GM21423 (cell line): ENCODE measurements around the gene ZNF511.
A peak's percentile ranks its signal among the peaks of the same experiment; 100 is the strongest.

Experiments
- ATAC-seq: cut with Tn5 transposase; IDR thresholded peaks from one replicate; pipeline ENCODE4 v1.9.1; 2021; ENCODE audit warnings: mild to moderate bottlenecking, moderate library complexity; ENCODE audit not compliant: unreplicated experiment

ZNF511 gene

GRCh38 chr10:133351408-133352318 is 42.9 kb downstream of the ZNF511 start:
- no peak for ATAC-seq

- ATAC-seq = no peak
Observed at GRCh38 chr10:133353202-133353959, 44.7 kb downstream of the ZNF511 start.

- ATAC-seq = no peak
Observed at GRCh38 chr10:133353988-133354605, 45.4 kb downstream of the ZNF511 start.

GRCh38 chr10:133354672-133355240 is 46.0 kb downstream of the ZNF511 start:
- no peak for ATAC-seq

- no peak for ATAC-seq
Observed at GRCh38 chr10:133355266-133355665, 46.6 kb downstream of the ZNF511 start.

GRCh38 chr10:133355991-133356390 is 47.3 kb downstream of the ZNF511 start:
- no peak for ATAC-seq

GRCh38 chr10:133356549-133357284 is 48.0 kb downstream of the ZNF511 start:
- no peak for ATAC-seq

- ATAC-seq = peak; percentile 70
Observed at GRCh38 chr10:133357285-133358161, 48.8 kb downstream of the ZNF511 start, which contains the start of gene FUOM. TSS of gene FUOM (minus strand) at chr10:133358019. CDS start at chr10:133358007, 12 bp downstream.

- no peak for ATAC-seq
Observed at GRCh38 chr10:133358162-133358924, 49.6 kb downstream of the ZNF511 start.

GRCh38 chr10:133358925-133359310 is 50.2 kb downstream of the ZNF511 start:
- no peak for ATAC-seq

- no peak for ATAC-seq
Observed at GRCh38 chr10:133359554-133359971, 50.8 kb downstream of the ZNF511 start.

- ATAC-seq = no peak
Observed at GRCh38 chr10:133359972-133360610, 51.4 kb downstream of the ZNF511 start.

- no peak for ATAC-seq
Observed at GRCh38 chr10:133361227-133361626, 52.5 kb downstream of the ZNF511 start.

- ATAC-seq = no peak
Observed at GRCh38 chr10:133361773-133362441, 53.2 kb downstream of the ZNF511 start.
